Left ventricle myocardium inferior (tissue), 1 donor: ENCODE data around the gene ARHGEF4. TPM values are rescaled to one million over a fixed set of nuclear protein-coding genes. Genes with fewer than 3 reads are reported as not detected.

Experiments
- DNase-seq: peaks from one replicate; pipeline ENCODE4 v3.0.0-alpha.2; 2020
- H3K27ac ChIP-seq: fragments of 200-600 bp; replicated peaks from 2 replicates; pipeline ENCODE4 v1.8.0; 2021
- H3K27me3 ChIP-seq: fragments of 200-600 bp; 2 replicates; pipeline ENCODE4 v1.8.0; 2021; ENCODE audit warnings: low read depth
- H3K36me3 ChIP-seq: fragments of 200-600 bp; 2 replicates; pipeline ENCODE4 v1.8.0; 2021
- H3K4me1 ChIP-seq: fragments of 200-600 bp; 2 replicates; pipeline ENCODE4 v1.8.0; 2021
- H3K4me3 ChIP-seq: fragments of 200-600 bp; 2 replicates; pipeline ENCODE4 v1.8.0; 2021; ENCODE audit warnings: mild to moderate bottlenecking, moderate library complexity
- H3K9me3 ChIP-seq: fragments of 200-600 bp; replicated peaks from 2 replicates; pipeline ENCODE4 v1.8.0; 2021
- CTCF ChIP-seq: fragments of 200-600 bp; IDR thresholded peaks from 2 replicates; pipeline ENCODE4 v1.8.0; 2021; ENCODE audit warnings: antibody characterized with exemption, mild to moderate bottlenecking, borderline replicate concordance
- intact Hi-C: fragments of 100-400 bp; cut with micrococcal nuclease; formaldehyde crosslinking; loops from one replicate; pipeline ENCODE4 v1.11.0; 2022
- total RNA-seq: library from RNA; stranded (reverse); fragmentation: NEBNext Ultra II Directional; extraction: Animal tissue kit (Norgen Biotek cat#: 25700); gene quantifications from one replicate; pipeline ENCODE4 v1.2.1, GENCODE V29; 2021
- donor health status: DM: no; HTN: yes; CAD: no; lungs with severe emphysema.

ARHGEF4 gene
- total RNA-seq, 1 donor from 2014 or later, result 5.3 TPM

GRCh38 chr2:130878316-130878715, 41.6 kb downstream of the ARHGEF4 start:
- Histone ChIP-seq H3K4me3 (no peak overlapping the region), H3K27me3 (peaks cover 41% of the 10 kb centered on the region), H3K9me3 (peaks cover 20% of the 10 kb centered on the region), H3K4me1 (no peaks in the 10 kb centered on the region), H3K36me3 (no peaks in the 10 kb centered on the region), H3K27ac (no peak overlapping the region)
- DNase-seq, result no peak
- intact Hi-C loops, result no loop called here
- TF ChIP-seq CTCF, result no peak

- peaks cover 41% of the 10 kb centered on the region for H3K27me3 ChIP-seq
- H3K4me1 ChIP-seq, result no peaks in the 10 kb centered on the region
- no peak for DNase-seq
- H3K27ac ChIP-seq, result no peak overlapping the region
- H3K36me3 ChIP-seq, result no peaks in the 10 kb centered on the region
- peaks cover 20% of the 10 kb centered on the region for H3K9me3 ChIP-seq
- no peak for TF ChIP-seq CTCF
- no peak overlapping the region for H3K4me3 ChIP-seq
- intact Hi-C loops, result no loop called here
These were observed 42.2 kb downstream of the ARHGEF4 start for GRCh38 chr2:130878933-130879332.

GRCh38 chr2:130882111-130882690, 45.5 kb downstream of the ARHGEF4 start:
- intact Hi-C loops, result no loop called here
- peaks cover 20% of the 10 kb centered on the region for H3K9me3 ChIP-seq
- peaks cover 32% of the 10 kb centered on the region for H3K27me3 ChIP-seq
- no peak overlapping the region for H3K27ac ChIP-seq
- H3K4me3 ChIP-seq, result no peak overlapping the region
- no peak for TF ChIP-seq CTCF
- no peak for DNase-seq
- no peaks in the 10 kb centered on the region for H3K4me1 ChIP-seq
- no peaks in the 10 kb centered on the region for H3K36me3 ChIP-seq

GRCh38 chr2:130882991-130883390, 46.3 kb downstream of the ARHGEF4 start:
- TF ChIP-seq CTCF, result no peak
- intact Hi-C loops, result no loop called here
- H3K4me1 ChIP-seq, result no peaks in the 10 kb centered on the region
- H3K27me3 ChIP-seq, result peaks cover 40% of the 10 kb centered on the region
- peaks cover 16% of the 10 kb centered on the region for H3K9me3 ChIP-seq
- no peak for DNase-seq
- H3K36me3 ChIP-seq, result no peaks in the 10 kb centered on the region
- no peak overlapping the region for H3K27ac ChIP-seq
- H3K4me3 ChIP-seq, result no peak overlapping the region

- DNase-seq, result no peak
- TF ChIP-seq CTCF, result no peak
- peaks cover 40% of the 10 kb centered on the region for H3K27me3 ChIP-seq
- H3K9me3 ChIP-seq, result peaks cover 11% of the 10 kb centered on the region
- H3K4me3 ChIP-seq, result no peak overlapping the region
- no peaks in the 10 kb centered on the region for H3K4me1 ChIP-seq
- intact Hi-C loops, result no loop called here
- no peaks in the 10 kb centered on the region for H3K36me3 ChIP-seq
- no peak overlapping the region for H3K27ac ChIP-seq
These were observed 46.8 kb downstream of the ARHGEF4 start for GRCh38 chr2:130883496-130883895.
